Liver (tissue), 9 donors: Measurements from ENCODE around the gene SYNPO2. TPM values are rescaled to one million over a fixed set of nuclear protein-coding genes. Genes with fewer than 3 reads are reported as not detected.

Experiments
- DNase-seq: peaks from one replicate; pipeline ENCODE4 v3.0.0-alpha.2; 2017; ENCODE audit warnings: low spot score
- H3K27ac ChIP-seq, 2 donors: one replicate each; pipeline ENCODE4 v1.7.0; 2013; ENCODE audit warnings: inconsistent platforms in 2 of 2, low read length in 2 of 2, control low read depth in 1 of 2, low read depth in 1 of 2, mild to moderate bottlenecking in 1 of 2
- H3K27me3 ChIP-seq, 4 donors: one replicate each; pipeline versions ENCODE4 v1.6.1 to v1.7.0; 2013; ENCODE audit warnings: low read length in 3 of 4, inconsistent platforms in 1 of 4, mild to moderate bottlenecking in 1 of 4, moderate library complexity in 1 of 4; ENCODE audit not compliant: control insufficient read depth in 4 of 4, insufficient read depth in 4 of 4
- H3K36me3 ChIP-seq, 4 donors: one replicate each; pipeline versions ENCODE4 v1.6.1 to v1.7.0; 2013; ENCODE audit warnings: low read length in 3 of 4, mild to moderate bottlenecking in 3 of 4, low read depth in 1 of 4, moderate library complexity in 1 of 4; ENCODE audit not compliant: control insufficient read depth in 4 of 4, insufficient read depth in 3 of 4
- H3K4me1 ChIP-seq, 4 donors: one replicate each; pipeline versions ENCODE4 v1.6.1 to v1.7.0; 2013; ENCODE audit warnings: low read length in 3 of 4, mild to moderate bottlenecking in 3 of 4, moderate library complexity in 1 of 4; ENCODE audit not compliant: control insufficient read depth in 4 of 4, insufficient read depth in 4 of 4
- H3K4me3 ChIP-seq, 3 donors: one replicate each; pipeline versions ENCODE4 v1.6.1 to v1.7.0; 2013; ENCODE audit warnings: low read length in 3 of 3, control low read depth in 1 of 3, low read depth in 1 of 3, mild to moderate bottlenecking in 1 of 3
- H3K9ac ChIP-seq, 2 donors: one replicate each; pipeline ENCODE4 v1.7.0; 2013; ENCODE audit warnings: low read length in 2 of 2, mild to moderate bottlenecking in 2 of 2, moderate library complexity in 2 of 2, control low read depth in 1 of 2, low read depth in 1 of 2
- H3K9me3 ChIP-seq, 4 donors: one replicate each; pipeline versions ENCODE4 v1.6.1 to v1.7.0; 2013; ENCODE audit warnings: low read length in 3 of 4; ENCODE audit not compliant: control insufficient read depth in 4 of 4
- ATF3 ChIP-seq: IDR thresholded peaks from 2 replicates; pipeline ENCODE4 v1.6.1; 2016; ENCODE audit warnings: antibody characterized with exemption
- EGR1 ChIP-seq, 2 donors: IDR thresholded peaks; 2 replicates each; pipeline ENCODE4 v1.6.1; 2016 to 2018; ENCODE audit warnings: antibody characterized with exemption in 2 of 2, low read depth in 2 of 2
- FOXA1 ChIP-seq: IDR thresholded peaks from 2 replicates; pipeline ENCODE4 v1.6.1; 2016; ENCODE audit warnings: antibody characterized with exemption
- FOXA2 ChIP-seq: IDR thresholded peaks from 2 replicates; pipeline ENCODE4 v1.6.1; 2016; ENCODE audit warnings: antibody characterized with exemption
- GABPA ChIP-seq, 2 donors: IDR thresholded peaks in 1 of 2; conservative IDR thresholded peaks in 1 of 2; 2 replicates each; pipeline ENCODE4 v1.6.1; 2016; ENCODE audit warnings: antibody characterized with exemption in 2 of 2, mild to moderate bottlenecking in 1 of 2, moderate library complexity in 1 of 2
- HNF4G ChIP-seq: IDR thresholded peaks from 2 replicates; pipeline ENCODE4 v1.6.1; 2016; ENCODE audit warnings: antibody characterized with exemption
- MAX ChIP-seq: IDR thresholded peaks from 2 replicates; pipeline ENCODE4 v1.6.1; 2016; ENCODE audit warnings: antibody characterized with exemption
- NR2F2 ChIP-seq: IDR thresholded peaks from 2 replicates; pipeline ENCODE4 v1.6.1; 2016; ENCODE audit warnings: antibody characterized with exemption
- RAD21 ChIP-seq, 2 donors: IDR thresholded peaks; 2 replicates each; pipeline ENCODE4 v1.6.1; 2016; ENCODE audit warnings: antibody characterized with exemption in 2 of 2, mild to moderate bottlenecking in 2 of 2
- SP1 ChIP-seq: IDR thresholded peaks from 2 replicates; pipeline ENCODE4 v1.6.1; 2018; ENCODE audit warnings: antibody characterized with exemption, mild to moderate bottlenecking
- TAF1 ChIP-seq: conservative IDR thresholded peaks from 2 replicates; pipeline ENCODE4 v1.6.1; 2016; ENCODE audit warnings: antibody characterized with exemption, mild to moderate bottlenecking
- YY1 ChIP-seq: IDR thresholded peaks from 2 replicates; pipeline ENCODE4 v1.6.1; 2016; ENCODE audit warnings: antibody characterized with exemption, mild to moderate bottlenecking
- WGBS: extraction: QIAGEN DNeasy Blood & Tissue Kit; methylation state at CpG from one replicate; pipeline ENCODE4 v1.1.7; 2013; 5-methylcytosine and 5-hydroxymethylcytosine counted together
- polyA plus RNA-seq, 2 donors: library from polyadenylated mRNA; stranded (reverse) in 1 of 2; unstranded in 1 of 2; fragments of 200-250 nt in 1 of 2; fragments of >200 nt in 1 of 2; fragmentation: Nextera tagmentation in 1 of 2; extraction: Ambion mirVana in 1 of 2; gene quantifications; one replicate each; pipeline versions ENCODE4 v1.2.1 to v1.2.3, GENCODE V29; 2013 to 2015
- total RNA-seq, 2 donors: library from RNA; depleted of rRNA; stranded (reverse); fragments of >200 nt; gene quantifications; one replicate each; pipeline ENCODE4 v1.2.3, GENCODE V29; 2014
- TF ChIP-seq, protein P1 (sequence below): IDR thresholded peaks from 2 replicates; pipeline ENCODE4 v1.6.1; 2016; ENCODE audit warnings: antibody characterized with exemption, mild to moderate bottlenecking
- TF ChIP-seq, protein P2 (sequence below): fragments of 150-350 bp; IDR thresholded peaks from 2 replicates; pipeline ENCODE4 v1.5.1; 2017; ENCODE audit warnings: improper control_type of control experiment, low read depth, low read length; ENCODE audit not compliant: missing input control
- TF ChIP-seq, protein P3 (sequence below): IDR thresholded peaks from 2 replicates; pipeline ENCODE4 v1.6.1; 2016; ENCODE audit warnings: antibody characterized with exemption
- donor health status: healthy.
- donor health status: healthy.
- donor health status: healthy.
- donor health status: healthy.
- donor health status: healthy.

The SYNPO2 gene
- total and polyA plus RNA-seq, 4 donors = 2.4 to 10.9 (median 3.4) TPM

DNA sequence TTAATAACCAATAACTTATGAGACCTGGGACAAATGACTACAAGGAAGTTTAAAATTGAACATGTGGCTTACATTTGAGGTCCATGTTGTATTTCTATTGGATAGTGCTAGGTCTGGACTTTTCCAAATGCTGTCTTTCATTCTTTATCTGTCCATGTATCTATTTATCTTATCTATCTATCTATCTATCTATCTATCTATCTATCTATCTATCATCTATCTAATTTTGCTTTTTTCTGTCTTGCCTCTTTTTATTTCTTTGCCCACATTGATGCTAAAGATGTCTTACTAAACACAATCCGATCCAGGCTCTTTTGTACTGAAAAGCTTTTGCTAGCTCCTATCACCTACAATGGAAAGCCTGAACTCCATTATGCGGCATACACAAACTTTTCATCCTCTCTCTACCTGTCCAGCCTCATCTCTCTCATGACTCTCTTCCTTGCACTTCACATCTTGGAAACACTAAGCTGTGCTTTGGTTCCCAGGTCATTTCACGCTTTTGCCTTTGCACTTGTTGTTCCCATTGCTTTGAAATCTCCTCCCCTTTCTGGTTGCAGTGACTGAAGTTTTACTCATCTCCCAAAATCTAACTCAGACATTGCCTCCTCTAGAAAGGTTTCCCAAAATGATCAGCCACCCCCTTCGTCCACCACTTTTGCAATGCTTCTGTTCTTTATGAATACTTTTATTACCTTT is 107.2 kb downstream of the SYNPO2 start:
- Histone ChIP-seq H3K27ac (no peak overlapping the region), H3K27me3 (no peaks in the 10 kb centered on the region), H3K36me3 (no peaks in the 10 kb centered on the region), H3K9me3 (no peaks in the 10 kb centered on the region), H3K4me1 (no peaks in the 10 kb centered on the region), H3K9ac (no peak overlapping the region), H3K4me3 (no peak overlapping the region)
- TF ChIP-seq HNF4G (no peak), TAF1 (no peak), EGR1 (IDR thresholded peaks at IDR 0.05; ENCODE audit: low read depth in 2 of 2) (no peak), RAD21 (IDR thresholded peaks at IDR 0.05) (no peak), FOXA2 (no peak), YY1 (no peak), FOXA1 (no peak), SP1 (no peak), GABPA (IDR thresholded peaks at IDR 0.05 in 1 of 2, conservative IDR thresholded peaks at IDR 0.05 in 1 of 2) (no peak), NR2F2 (no peak)
- TF ChIP-seq, protein P1, sequence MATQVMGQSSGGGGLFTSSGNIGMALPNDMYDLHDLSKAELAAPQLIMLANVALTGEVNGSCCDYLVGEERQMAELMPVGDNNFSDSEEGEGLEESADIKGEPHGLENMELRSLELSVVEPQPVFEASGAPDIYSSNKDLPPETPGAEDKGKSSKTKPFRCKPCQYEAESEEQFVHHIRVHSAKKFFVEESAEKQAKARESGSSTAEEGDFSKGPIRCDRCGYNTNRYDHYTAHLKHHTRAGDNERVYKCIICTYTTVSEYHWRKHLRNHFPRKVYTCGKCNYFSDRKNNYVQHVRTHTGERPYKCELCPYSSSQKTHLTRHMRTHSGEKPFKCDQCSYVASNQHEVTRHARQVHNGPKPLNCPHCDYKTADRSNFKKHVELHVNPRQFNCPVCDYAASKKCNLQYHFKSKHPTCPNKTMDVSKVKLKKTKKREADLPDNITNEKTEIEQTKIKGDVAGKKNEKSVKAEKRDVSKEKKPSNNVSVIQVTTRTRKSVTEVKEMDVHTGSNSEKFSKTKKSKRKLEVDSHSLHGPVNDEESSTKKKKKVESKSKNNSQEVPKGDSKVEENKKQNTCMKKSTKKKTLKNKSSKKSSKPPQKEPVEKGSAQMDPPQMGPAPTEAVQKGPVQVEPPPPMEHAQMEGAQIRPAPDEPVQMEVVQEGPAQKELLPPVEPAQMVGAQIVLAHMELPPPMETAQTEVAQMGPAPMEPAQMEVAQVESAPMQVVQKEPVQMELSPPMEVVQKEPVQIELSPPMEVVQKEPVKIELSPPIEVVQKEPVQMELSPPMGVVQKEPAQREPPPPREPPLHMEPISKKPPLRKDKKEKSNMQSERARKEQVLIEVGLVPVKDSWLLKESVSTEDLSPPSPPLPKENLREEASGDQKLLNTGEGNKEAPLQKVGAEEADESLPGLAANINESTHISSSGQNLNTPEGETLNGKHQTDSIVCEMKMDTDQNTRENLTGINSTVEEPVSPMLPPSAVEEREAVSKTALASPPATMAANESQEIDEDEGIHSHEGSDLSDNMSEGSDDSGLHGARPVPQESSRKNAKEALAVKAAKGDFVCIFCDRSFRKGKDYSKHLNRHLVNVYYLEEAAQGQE = no peak
- TF ChIP-seq, protein P2, sequence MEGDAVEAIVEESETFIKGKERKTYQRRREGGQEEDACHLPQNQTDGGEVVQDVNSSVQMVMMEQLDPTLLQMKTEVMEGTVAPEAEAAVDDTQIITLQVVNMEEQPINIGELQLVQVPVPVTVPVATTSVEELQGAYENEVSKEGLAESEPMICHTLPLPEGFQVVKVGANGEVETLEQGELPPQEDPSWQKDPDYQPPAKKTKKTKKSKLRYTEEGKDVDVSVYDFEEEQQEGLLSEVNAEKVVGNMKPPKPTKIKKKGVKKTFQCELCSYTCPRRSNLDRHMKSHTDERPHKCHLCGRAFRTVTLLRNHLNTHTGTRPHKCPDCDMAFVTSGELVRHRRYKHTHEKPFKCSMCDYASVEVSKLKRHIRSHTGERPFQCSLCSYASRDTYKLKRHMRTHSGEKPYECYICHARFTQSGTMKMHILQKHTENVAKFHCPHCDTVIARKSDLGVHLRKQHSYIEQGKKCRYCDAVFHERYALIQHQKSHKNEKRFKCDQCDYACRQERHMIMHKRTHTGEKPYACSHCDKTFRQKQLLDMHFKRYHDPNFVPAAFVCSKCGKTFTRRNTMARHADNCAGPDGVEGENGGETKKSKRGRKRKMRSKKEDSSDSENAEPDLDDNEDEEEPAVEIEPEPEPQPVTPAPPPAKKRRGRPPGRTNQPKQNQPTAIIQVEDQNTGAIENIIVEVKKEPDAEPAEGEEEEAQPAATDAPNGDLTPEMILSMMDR = no peak
- TF ChIP-seq, protein P3, sequence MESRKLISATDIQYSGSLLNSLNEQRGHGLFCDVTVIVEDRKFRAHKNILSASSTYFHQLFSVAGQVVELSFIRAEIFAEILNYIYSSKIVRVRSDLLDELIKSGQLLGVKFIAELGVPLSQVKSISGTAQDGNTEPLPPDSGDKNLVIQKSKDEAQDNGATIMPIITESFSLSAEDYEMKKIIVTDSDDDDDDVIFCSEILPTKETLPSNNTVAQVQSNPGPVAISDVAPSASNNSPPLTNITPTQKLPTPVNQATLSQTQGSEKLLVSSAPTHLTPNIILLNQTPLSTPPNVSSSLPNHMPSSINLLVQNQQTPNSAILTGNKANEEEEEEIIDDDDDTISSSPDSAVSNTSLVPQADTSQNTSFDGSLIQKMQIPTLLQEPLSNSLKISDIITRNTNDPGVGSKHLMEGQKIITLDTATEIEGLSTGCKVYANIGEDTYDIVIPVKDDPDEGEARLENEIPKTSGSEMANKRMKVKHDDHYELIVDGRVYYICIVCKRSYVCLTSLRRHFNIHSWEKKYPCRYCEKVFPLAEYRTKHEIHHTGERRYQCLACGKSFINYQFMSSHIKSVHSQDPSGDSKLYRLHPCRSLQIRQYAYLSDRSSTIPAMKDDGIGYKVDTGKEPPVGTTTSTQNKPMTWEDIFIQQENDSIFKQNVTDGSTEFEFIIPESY = no peak
- WGBS = 95% methylated on average over 4 of the region's 4 CpGs
- no peak for DNase-seq

- Histone ChIP-seq H3K27ac (no peak overlapping the region), H3K9me3 (no peaks in the 10 kb centered on the region), H3K36me3 (no peaks in the 10 kb centered on the region), H3K27me3 (no peaks in the 10 kb centered on the region), H3K9ac (no peak overlapping the region), H3K4me1 (no peaks in the 10 kb centered on the region), H3K4me3 (no peak overlapping the region)
- TF ChIP-seq, protein P3 = no peak
- TF ChIP-seq MAX (no peak), ATF3 (no peak), TAF1 (no peak), GABPA (IDR thresholded peaks at IDR 0.05 in 1 of 2, conservative IDR thresholded peaks at IDR 0.05 in 1 of 2) (no peak)
- TF ChIP-seq, protein P2 = no peak
- no peak for DNase-seq
Observed at GRCh38 chr4:118997601-118998000, 108.9 kb downstream of the SYNPO2 start.
